Kidney capillary endothelial cell (primary cell): ENCODE results near the gene RNF187.

Experiments
- DNase-seq: peaks from one replicate; pipeline ENCODE4 v3.0.0-alpha.2; 2018; ENCODE audit warnings: low spot score

The RNF187 gene

DNA sequence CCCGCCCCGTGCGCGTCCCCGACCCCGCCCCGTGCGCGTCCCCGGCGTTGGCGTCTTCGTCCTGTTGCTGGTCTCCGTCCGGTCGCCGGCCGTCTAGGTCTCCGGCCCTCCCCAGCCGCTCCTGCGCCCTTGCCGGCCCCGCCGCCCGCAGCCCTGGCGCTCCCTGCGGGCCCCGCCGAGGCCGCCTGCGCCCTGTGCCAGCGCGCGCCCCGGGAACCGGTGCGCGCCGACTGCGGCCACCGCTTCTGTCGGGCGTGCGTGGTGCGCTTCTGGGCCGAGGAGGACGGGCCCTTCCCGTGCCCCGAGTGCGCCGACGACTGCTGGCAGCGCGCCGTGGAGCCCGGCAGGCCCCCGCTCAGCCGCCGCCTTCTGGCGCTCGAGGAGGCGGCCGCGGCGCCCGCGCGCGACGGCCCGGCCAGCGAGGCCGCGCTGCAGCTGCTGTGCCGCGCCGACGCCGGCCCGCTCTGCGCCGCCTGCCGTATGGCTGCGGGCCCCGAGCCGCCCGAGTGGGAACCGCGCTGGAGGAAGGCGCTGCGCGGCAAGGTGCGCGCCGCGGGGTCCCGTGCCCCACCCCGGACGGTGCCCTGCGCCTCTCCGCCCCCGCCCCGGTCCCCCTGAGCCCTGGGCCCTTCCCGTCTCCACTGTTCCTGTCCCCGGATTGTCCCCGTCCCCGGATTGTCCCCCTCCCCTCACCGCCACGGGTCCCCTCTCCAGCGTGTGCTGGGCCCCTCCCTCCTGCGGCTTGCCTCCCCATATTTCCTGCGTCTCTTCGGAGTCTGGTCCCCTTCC lies at the start of gene RNF187:
Gene RNF187, plus strand, starts transcription at position 47 of the 789 bp plus-strand sequence.
- no peak for DNase-seq

DNA sequence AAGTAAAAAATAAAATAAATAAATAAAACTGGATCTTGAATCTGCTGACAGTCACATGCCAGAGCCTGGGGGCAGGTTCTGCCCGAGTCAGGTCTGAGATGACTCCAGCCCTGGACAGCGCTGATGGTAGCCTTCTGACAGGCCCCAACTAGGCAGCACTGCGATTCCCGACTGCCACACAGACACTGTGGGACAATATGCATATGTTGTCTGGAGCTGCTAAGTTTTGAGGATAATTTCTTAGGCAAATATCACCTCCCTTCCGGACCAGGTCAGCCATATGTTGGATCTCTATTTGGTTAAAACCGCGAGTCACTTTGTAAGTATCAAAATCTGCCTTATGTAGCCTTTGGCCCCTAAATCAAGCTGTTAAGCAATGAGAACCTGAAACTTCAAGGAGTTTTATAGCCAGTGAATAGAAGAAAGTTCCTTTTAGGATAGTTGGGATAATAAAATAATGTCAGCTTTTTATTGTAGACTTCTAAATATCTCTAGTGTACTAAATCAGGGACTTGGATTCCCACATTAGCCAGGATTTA lies 49.7 kb upstream of the RNF187 start:
- DNase-seq: no peak

DNA sequence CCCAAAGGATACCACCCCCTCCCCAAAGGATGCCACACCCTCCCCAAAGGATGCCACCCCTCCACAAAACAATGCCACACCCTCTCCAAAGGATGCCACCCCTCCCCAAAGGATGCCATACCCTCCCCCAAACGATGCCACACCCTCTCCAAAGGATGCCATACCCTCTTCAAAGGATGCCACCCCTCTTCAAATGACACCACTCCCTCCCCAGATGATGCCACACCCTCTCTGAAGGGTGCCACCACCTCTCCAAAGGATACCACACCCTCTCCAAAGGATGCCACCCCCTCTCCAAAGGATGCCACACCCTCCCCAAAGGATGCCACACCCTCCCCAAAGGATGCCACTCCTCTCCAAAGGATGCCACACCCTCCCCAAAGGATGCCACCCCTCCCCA lies 48.9 kb upstream of the RNF187 start:
- DNase-seq: no peak

DNA sequence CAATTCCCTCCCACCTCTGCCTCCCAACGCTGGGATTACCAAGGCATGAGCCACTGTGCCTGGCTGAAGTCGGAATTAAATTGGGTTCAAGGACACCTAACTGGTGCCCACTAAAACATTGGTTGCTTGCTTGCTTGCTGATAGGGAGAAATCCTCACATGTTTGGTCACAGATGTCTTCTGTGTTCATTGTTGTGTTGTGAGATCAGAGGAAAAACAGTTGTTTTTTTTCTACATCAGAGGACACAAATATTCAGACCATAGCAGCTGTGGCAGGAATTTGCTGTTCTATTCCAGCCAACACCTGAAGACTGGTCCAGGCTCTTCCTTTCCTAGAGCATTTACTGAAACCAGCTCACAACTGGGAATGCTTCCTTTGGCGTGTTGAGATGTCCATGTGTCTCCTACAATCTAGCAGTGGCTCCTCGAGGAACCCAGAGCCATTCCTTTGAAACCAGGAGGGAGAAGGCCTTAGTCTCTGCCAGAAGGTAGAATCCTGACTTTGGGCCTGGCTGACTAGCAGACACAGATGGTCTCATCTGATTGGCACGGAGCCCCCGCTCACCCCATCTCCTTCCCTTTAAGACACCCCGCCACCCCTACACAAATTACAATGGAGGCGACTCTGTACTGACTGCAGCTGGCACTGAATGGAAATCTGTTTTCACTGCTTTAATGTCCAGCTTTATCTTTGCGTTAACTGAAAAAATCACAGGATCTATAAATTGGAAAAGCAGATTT lies 46.3 kb upstream of the RNF187 start:
- no peak for DNase-seq

DNA sequence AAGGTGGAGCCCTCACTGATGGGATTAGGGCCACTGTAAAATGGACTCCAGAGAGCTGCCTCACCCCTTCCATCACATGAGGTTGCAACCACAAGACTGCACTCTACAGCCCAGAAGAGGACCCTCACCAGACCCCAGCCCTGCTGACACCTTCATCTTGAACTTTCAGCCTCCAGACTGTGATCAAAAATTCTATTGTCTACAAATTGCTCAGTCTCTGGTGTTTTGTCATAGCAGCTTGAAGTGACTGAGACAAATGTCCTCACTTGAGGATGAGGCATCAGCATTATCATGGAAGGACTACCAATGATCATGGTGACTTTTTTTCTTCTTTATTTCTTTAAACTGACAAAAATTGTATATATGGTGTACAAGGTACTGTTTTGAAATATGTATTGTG lies 43.8 kb upstream of the RNF187 start:
- no peak for DNase-seq

DNA sequence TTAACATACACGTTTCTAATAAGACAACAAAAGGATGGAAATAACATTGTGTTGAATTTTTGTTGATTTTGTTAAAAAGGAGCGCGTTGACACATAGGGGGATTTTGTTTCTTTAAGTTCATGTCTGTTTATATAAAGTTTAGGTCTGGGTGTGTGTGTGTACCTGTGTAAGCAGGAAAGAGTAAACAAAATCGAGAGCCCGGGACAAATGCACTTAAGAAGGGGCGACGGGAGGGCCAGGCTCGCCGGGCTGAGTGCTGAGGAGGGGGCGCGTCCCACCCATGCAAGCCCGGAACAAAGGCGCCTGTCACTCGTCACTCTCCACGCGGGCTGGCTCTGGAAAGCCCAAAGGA lies 41.7 kb upstream of the RNF187 start:
- no peak for DNase-seq

DNA sequence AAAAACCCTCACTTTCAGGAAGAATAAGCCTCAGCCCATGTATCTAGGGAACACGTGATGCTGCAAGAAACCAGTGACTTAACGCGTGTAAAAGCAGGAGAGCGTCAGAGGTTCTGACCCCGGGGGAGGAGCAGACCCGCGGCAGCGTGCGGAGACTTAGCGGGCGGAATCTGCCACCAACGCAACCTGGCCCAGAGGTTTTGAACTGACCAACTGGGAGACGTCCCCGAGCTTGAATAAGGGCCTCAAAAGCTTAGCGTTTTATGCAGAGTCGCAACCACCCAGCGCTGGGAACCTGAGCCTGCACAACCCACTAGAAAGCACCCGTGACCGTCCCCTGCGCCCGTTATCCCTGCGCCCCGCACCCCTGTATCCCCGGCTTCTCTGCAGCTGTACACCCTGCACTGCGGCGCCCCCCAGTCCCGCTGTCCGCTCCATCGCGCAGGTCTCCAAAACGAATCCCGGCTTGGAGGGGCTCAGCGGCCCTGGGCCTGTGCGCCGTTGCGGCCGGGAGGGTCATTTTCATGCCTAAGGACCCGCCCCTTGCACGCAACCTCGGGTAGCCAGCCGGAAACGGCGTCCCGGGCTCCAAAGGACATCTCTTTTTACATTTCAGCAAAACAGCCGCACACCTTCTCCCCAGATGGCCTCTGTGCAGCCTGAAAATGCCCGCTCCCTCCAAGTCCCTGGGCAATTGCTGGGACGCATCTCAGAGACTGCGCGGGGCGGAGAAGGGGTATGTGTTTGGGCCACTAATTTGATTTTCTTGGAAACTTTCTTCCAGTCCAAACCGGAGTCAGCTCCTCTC lies 41.1 kb upstream of the RNF187 start:
- DNase-seq: no peak

DNA sequence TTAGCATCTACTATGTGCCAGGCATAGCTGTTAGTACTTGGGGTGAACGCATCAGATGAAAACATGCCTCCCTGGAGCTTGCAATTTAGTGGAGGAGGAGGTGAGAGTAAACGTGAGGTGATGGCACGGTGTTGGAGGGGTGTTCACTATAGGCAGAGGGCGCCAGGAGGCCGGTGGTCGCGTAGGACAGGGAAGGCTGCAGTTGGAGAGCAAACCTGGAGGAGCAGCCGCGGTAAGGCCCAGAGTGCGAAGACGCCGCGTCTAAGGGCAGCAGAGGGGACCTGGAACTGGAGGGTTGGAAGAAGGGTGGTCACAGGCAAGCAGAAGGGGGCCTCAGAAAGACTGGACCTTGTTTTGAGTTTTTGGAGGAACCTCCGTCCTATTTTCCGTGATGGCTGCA lies 40.3 kb upstream of the RNF187 start:
- no peak for DNase-seq

DNA sequence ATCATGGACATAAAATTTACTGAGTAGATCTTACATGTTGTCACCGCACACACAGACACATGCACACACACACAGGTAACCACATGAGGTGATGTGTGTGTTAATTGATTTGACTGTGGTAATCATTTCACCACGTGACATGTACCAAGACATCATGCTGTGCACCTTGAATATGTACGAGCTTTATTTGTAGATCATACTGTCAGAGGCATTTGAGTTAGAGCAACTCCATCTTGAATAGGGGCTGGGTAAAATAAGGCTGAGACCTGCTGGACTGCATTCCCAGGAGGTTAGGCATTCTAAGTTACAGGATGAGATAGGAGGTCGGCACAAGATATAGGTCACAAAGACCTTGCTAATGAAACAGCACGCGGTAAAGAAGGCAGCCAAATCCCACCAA lies 38.8 kb upstream of the RNF187 start:
- DNase-seq: no peak

DNA sequence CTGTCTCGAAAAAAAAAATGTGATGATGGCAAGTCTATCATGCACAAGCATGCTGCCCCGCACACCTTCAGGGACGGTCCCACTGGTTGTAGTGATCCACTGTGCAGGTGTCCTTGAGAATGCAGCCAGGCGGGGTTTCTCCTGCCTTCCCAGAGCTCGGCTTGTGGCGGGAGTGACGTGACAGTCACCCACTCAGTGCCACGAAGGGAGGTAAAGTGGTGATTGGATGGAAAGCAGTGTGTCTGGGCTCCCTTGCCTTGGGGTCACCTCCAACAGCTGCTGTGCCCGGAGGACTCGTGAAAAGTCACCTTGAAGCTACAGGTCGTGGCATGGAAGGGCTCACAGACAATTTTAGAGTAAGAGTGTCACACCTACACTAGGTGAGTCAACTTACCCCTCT lies 37.0 kb upstream of the RNF187 start:
- DNase-seq: no peak

DNA sequence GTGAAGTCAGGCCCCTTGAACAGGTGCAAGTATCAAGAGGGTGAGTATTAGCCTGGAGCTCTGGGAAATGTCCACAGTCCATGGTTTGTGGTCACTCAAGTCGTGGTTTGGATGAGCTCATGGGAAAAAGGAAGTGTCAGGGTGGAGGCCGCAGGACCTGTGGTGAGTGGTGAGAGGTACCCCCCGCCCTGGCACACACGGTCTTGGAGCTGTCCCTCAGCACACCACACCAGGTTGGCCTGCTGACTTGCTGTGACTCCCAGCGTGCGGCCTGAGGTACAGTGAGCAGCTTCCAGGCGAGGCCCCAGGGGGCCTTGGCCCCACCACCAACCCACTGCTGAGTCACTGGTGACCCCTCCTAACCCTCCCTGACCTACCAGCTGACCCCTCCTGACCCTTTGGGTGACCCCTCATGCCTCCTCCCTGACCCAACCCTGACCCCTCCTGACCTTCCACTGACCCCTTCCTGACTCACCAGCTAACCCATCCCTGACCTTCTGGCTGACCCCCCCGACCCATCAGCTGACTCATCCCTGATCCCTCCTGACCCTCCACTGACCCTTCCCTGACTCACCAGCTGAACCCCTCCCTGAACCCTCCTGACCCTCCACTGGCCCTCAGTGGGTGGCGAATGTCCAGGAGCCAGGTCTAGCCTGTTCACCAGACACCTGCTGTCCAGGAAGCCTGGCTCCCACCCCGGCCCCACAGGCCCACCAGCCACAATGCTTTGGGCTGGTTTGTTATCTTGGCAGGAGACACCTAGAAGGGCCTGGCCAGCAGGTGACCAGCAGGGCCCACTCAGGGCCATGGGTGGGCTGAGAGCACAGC lies 34.8 kb upstream of the RNF187 start:
- no peak for DNase-seq

DNA sequence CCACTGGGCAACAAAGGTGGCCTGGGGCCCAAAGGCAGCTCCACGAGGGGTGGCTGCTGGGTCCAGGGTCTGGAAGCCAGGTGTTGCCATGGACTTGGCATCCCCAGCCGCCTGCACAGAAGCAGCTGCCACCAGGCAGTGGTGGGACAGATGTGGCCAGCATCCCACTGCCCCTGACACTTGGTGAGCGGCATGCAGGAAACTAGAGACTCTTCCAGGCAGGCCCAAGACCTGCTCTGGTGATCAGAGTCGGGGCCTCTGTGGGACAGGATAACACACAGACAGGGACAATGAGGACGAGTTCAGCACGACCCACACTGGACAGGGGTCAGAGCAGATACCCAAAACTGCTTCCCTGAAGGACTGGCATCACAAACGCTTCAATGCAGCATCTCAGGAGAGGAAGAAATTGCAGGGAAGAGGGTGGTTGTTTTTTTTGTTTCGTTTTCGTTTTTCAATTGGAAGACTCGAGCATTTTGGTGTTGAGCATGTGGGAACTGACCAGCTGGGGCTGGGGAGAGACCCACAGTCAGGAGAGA lies 34.1 kb upstream of the RNF187 start:
- DNase-seq: no peak

DNA sequence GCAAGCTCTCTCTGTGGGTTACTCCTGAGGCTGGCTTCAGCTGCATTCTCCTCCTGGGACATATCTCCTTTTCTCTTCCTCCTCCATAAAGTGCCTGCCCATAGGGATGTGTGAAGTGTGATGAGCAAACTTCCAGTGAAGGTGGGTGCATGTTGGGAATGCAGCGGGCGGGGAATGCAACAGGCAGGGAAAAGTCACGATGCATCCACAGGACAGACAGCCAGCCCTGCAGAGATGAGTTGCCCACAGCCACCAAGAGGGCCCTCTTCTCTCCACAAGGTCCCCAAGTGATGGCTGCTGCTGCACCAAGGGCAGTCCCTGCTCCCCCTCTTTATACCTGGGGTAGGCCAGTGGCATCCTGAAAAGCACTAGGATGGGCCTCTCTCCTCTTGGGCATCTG lies 33.6 kb upstream of the RNF187 start:
- DNase-seq: no peak

DNA sequence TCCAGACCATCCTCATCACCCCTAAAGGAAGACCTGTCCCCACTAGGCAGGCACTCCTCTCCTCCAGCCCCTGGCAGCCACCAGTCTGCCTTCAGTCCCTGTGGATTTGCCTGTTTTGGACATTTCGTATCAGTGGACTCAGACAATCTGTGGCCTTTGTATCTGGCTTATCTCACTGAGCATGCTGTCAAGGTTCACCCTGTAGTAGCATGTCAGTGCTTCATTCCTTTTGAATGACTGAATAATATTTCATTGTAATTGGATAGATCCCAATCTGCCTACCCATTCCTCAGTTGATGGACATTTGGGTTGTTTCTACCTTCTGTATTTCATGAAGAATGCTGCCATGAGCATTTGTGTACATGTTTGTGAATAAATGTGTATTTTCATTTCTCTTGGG lies 32.9 kb upstream of the RNF187 start:
- no peak for DNase-seq

DNA sequence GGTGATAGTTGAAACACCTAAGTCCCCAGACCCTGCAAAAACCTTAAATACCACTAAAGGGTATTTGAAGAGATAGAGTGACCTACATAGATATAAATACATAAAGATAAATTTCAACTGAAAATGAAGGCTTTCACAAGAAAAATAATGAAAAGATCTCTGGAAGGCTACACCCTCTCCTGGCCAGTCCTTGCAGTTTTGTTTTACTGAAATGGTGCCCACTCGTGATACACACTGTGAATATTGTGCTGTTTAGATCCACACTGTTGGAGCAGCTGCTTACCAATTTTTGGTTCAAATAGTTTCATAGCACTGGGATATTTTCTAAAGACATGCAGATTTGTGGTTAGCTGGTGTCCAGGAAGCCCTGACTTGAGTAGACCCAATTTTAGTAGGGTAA lies 31.5 kb upstream of the RNF187 start:
- DNase-seq: no peak

DNA sequence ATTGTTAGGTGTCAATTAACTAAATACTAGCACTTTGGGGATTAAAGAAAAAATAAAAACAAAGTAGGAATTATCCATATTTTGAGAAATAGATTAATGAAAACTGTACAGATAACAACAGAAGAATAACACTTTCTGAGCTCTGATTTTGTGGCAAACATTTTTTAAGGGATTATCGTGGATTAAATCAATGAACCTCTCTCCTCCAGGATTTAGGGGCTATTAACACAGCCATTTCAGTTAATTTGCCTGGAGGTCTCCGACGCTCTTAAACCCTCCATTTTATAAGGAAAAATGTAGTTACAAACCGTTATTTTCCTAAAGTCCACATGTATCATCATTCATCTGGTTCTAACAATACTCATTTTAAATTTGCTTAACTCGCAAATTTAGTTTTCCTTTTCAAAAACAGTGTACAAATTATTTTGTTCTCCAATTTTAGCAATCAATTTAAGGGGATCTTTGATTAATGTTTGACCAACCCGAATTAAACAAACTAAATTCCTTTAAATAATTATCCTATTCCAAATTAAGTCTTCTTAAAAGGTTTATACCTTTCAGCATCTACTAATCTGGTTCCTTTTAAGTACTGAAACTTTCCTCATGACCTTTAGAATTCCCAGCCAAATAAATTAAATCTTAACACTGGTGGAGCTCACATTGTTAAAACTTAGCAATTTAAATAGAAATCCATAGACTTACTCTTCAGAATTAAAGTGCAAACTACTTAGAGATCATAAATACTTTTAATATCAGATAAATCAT lies 30.7 kb upstream of the RNF187 start:
- no peak for DNase-seq

DNA sequence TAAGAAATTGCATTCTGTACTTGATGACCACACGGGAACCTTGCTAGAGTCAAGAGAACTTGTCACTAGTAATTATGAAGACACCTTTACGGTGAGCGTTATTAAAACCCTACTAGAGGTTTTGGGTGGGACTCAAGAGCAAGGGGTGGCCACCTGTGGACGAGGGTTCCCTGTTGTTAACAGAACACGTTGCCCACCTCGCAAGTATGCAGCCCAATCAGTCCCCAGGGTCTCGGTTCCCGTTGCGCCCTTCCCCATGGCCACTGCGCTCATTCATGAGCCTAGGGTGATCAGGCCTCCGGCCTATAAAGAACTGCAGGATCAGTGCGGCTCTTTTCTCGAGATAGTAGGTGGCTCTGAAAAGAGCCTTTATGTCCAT lies 30.2 kb upstream of the RNF187 start:
- no peak for DNase-seq

DNA sequence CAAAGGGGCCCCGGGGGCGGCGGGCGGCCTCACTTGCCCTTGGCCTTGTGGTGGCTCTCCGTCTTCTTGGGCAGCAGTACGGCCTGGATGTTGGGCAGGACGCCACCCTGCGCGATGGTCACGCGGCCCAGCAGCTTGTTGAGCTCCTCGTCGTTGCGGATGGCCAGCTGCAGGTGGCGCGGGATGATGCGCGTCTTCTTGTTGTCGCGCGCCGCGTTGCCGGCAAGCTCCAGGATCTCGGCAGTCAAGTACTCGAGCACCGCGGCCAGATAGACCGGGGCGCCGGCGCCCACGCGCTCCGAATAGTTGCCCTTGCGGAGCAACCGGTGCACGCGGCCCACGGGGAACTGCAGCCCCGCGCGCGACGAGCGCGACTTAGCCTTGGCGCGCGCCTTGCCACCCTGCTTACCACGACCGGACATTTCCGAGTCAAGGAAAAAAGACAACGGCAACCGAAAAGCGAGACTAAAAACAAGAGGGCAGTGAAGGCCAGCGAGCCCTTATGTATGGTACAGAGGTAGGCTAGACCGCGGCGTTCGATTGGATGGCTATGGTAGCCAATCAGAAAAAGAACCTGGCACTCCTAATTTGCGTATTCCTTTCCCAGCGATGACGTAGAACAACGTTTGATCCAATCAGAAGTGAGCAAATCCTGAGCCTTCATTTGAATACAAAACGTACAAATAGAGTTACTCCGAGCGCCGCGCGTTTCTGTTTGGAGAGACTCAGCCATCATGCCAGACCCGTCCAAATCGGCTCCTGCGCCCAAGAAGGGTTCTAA lies 29.6 kb upstream of the RNF187 start:
- DNase-seq: peak; percentile 98

DNA sequence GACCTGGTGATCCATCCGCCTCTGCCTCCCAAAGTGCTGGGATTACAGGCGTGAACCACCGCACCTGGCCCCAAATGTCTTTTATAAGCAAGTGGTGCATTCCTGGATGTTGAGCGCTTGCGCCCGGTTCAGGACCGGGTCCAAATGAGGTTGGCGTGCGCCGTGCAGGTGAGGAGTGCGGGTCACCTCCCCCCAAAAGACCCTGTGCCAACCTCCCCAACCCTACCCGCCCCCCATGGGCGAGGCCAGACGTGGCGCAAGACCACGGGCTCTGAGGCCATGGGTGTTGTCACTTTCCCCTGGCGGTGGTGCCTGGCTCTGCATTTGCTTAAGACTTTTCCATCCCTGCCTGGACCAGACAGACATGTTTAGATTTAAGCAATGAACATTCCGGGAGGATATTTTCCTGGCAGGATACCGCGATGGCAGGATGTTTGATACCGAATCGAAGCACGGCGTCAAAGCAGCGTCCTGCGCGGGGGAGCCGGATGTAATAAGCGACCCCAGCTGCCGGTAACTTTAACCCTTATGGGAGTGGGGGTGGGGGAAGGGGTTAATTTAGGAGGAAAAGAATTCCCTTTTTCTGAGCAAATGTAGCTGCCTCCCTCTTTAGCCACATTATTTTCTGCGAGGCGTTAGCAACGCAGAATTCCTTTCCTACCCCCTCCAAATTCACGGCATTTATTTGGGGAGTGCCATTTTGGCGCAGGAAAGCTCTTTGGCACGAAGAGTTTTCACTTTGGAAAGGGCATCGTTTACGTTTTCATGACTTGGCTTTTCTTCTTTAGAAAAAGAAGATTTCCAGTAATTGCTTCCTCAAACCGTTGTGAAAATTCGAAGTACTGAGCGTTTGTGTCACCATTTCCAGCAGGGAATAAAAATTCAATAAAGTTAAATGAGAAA lies 27.8 kb upstream of the RNF187 start:
- peak; percentile 63 for DNase-seq
